ENCODE results near the gene MYOZ2. TPM values are rescaled to one million over a fixed set of nuclear protein-coding genes. Genes with fewer than 3 reads are reported as not detected.

The MYOZ2 gene
- total and polyA plus RNA-seq, 2 of the 13 experiments (the other 11 are each of a cell fraction or from before 2014, with no cell fraction given): 0.03 TPM; not detected in 1

DNA sequence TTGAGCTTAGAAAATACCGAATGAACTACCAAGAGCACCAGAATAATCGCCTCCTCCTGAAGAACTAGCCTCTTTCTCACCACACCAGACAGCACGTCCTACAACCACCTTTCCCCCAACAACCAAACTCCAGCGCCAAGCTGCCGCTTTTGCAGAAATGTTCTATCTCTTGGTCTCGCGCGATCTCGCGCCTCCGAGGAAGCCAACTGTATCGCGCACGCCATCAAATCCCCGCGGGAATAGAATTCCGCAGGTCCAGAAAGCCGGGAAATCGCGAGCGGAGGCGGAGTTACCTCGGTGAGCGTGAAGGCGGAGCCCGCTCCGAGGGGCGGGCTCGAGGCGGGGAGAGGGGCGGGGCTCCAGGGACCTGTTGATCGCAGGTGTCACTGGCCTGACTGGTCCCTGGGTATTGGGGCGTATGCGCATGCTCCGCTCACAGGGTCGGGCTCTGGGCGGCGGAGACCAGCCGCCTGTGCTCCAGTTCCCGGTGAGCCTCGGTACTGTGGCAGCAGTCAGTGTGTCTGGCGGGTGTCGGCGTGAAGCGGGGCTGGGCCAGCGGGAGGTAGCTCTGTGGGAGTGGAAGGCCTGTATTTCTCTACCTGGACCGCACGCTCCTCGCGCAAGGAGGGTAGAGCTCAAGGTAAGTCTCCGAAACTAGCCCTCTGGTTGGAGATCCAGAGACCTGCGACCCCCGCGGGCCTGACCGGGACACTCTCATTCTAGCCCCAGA is 76.8 kb downstream of the MYOZ2 start, which contains the start of gene USP53 (continued):
- peak; percentile 22; the same call in 1 of the 2 replicates for TF ChIP-seq PPARG (CRISPR knock-in tag; conservative IDR thresholded peaks at IDR 0.05)
- no peak; the same call in 1 of the 2 replicates for TF ChIP-seq MTF2 (CRISPR knock-in tag; IDR thresholded peaks at IDR 0.05; ENCODE audit: borderline replicate concordance)
- TF ChIP-seq, protein P1, sequence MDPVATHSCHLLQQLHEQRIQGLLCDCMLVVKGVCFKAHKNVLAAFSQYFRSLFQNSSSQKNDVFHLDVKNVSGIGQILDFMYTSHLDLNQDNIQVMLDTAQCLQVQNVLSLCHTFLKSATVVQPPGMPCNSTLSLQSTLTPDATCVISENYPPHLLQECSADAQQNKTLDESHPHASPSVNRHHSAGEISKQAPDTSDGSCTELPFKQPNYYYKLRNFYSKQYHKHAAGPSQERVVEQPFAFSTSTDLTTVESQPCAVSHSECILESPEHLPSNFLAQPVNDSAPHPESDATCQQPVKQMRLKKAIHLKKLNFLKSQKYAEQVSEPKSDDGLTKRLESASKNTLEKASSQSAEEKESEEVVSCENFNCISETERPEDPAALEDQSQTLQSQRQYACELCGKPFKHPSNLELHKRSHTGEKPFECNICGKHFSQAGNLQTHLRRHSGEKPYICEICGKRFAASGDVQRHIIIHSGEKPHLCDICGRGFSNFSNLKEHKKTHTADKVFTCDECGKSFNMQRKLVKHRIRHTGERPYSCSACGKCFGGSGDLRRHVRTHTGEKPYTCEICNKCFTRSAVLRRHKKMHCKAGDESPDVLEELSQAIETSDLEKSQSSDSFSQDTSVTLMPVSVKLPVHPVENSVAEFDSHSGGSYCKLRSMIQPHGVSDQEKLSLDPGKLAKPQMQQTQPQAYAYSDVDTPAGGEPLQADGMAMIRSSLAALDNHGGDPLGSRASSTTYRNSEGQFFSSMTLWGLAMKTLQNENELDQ (CRISPR knock-in tag; IDR thresholded peaks at IDR 0.05; ENCODE audit: borderline replicate concordance): no peak
- TF ChIP-seq, protein P2, sequence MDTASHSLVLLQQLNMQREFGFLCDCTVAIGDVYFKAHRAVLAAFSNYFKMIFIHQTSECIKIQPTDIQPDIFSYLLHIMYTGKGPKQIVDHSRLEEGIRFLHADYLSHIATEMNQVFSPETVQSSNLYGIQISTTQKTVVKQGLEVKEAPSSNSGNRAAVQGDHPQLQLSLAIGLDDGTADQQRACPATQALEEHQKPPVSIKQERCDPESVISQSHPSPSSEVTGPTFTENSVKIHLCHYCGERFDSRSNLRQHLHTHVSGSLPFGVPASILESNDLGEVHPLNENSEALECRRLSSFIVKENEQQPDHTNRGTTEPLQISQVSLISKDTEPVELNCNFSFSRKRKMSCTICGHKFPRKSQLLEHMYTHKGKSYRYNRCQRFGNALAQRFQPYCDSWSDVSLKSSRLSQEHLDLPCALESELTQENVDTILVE (CRISPR knock-in tag; IDR thresholded peaks at IDR 0.05): no peak; the same call in 1 of the 2 replicates
- TF ChIP-seq, protein P3, sequence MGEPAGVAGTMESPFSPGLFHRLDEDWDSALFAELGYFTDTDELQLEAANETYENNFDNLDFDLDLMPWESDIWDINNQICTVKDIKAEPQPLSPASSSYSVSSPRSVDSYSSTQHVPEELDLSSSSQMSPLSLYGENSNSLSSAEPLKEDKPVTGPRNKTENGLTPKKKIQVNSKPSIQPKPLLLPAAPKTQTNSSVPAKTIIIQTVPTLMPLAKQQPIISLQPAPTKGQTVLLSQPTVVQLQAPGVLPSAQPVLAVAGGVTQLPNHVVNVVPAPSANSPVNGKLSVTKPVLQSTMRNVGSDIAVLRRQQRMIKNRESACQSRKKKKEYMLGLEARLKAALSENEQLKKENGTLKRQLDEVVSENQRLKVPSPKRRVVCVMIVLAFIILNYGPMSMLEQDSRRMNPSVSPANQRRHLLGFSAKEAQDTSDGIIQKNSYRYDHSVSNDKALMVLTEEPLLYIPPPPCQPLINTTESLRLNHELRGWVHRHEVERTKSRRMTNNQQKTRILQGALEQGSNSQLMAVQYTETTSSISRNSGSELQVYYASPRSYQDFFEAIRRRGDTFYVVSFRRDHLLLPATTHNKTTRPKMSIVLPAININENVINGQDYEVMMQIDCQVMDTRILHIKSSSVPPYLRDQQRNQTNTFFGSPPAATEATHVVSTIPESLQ (CRISPR knock-in tag; conservative IDR thresholded peaks at IDR 0.05): no peak
- TF ChIP-seq, protein P4, sequence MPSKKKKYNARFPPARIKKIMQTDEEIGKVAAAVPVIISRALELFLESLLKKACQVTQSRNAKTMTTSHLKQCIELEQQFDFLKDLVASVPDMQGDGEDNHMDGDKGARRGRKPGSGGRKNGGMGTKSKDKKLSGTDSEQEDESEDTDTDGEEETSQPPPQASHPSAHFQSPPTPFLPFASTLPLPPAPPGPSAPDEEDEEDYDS (CRISPR knock-in tag; IDR thresholded peaks at IDR 0.05): peak; percentile 98
- TF ChIP-seq HDAC2 (CRISPR knock-in tag; IDR thresholded peaks at IDR 0.05): no peak
- 0 out of 2 replicates have a peak, but pooled peaks have one; percentile 32 for TF ChIP-seq MEIS1 (CRISPR knock-in tag; IDR thresholded peaks at IDR 0.05; ENCODE audit: borderline replicate concordance)
- TF ChIP-seq ZNF136 (CRISPR knock-in tag; IDR thresholded peaks at IDR 0.05; ENCODE audit: low read depth): no peak
- TF ChIP-seq ADNP (CRISPR knock-in tag; IDR thresholded peaks at IDR 0.05): no peak
- no peak for TF ChIP-seq ZFP62 (CRISPR knock-in tag; IDR thresholded peaks at IDR 0.05)
- TF ChIP-seq, protein P5, sequence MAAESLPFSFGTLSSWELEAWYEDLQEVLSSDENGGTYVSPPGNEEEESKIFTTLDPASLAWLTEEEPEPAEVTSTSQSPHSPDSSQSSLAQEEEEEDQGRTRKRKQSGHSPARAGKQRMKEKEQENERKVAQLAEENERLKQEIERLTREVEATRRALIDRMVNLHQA (CRISPR knock-in tag; IDR thresholded peaks at IDR 0.05): no peak
- no peak; the same call in 1 of the 2 replicates for TF ChIP-seq RXRA (CRISPR knock-in tag; IDR thresholded peaks at IDR 0.05)
- TF ChIP-seq ETV6 (CRISPR knock-in tag; conservative IDR thresholded peaks at IDR 0.05): no peak; the same call in 1 of the 2 replicates
- no peak for TF ChIP-seq ZMAT3 (CRISPR knock-in tag; conservative IDR thresholded peaks at IDR 0.05)
- peak; percentile 54; the same call in 1 of the 2 replicates for TF ChIP-seq RCOR2 (CRISPR knock-in tag; IDR thresholded peaks at IDR 0.05)
- TF ChIP-seq KDM1A (CRISPR knock-in tag; IDR thresholded peaks at IDR 0.05): no peak
- TF ChIP-seq IRF2 (CRISPR knock-in tag; IDR thresholded peaks at IDR 0.05): 0 out of 2 replicates have a peak, but pooled peaks have one; percentile 15
- TF ChIP-seq ZNF768 (CRISPR knock-in tag; IDR thresholded peaks at IDR 0.05): no peak
- TF ChIP-seq, protein P6, sequence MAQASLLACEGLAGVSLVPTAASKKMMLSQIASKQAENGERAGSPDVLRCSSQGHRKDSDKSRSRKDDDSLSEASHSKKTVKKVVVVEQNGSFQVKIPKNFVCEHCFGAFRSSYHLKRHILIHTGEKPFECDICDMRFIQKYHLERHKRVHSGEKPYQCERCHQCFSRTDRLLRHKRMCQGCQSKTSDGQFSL (CRISPR knock-in tag; IDR thresholded peaks at IDR 0.05): 0 out of 2 replicates have a peak, but pooled peaks have one; percentile 13
- TF ChIP-seq, protein P7, sequence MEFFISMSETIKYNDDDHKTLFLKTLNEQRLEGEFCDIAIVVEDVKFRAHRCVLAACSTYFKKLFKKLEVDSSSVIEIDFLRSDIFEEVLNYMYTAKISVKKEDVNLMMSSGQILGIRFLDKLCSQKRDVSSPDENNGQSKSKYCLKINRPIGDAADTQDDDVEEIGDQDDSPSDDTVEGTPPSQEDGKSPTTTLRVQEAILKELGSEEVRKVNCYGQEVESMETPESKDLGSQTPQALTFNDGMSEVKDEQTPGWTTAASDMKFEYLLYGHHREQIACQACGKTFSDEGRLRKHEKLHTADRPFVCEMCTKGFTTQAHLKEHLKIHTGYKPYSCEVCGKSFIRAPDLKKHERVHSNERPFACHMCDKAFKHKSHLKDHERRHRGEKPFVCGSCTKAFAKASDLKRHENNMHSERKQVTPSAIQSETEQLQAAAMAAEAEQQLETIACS (CRISPR knock-in tag; IDR thresholded peaks at IDR 0.05): no peak
- TF ChIP-seq ZBTB42 (CRISPR knock-in tag; IDR thresholded peaks at IDR 0.05): no peak
- no peak for TF ChIP-seq HNRNPUL1 (IDR thresholded peaks at IDR 0.05; ENCODE audit: low read depth, low read length)

Data from HepG2 (cell line).